ENCODE data around the gene FCRL4. TPM values are rescaled to one million over a fixed set of nuclear protein-coding genes. Genes with fewer than 3 reads are reported as not detected.

FCRL4 gene
- total and polyA plus RNA-seq, 4 donors: not detected

DNA sequence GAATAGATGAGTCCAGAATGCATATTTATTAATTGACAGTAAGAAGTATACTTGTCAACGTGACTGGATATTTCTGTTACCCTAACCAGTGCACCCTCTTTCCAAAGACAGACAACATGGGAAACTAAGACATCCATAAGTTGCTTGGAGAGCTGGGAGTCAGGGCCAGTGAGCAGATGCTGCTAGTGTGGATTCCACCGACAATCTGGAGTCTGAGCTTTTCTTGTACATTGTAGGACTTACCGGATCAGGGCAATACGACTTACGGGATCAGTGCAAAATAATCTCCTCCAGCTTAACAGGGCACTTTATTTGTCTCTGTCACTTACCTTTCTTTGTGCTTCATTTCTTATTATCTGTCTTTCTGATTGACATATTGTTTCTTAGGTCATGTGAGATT is 24.6 kb upstream of the FCRL4 start:
- Histone ChIP-seq H3K27ac (ENCODE audit: low read depth in 1 of 2, low read length in 2 of 2) (no peak overlapping the region), H3K4me3 (ENCODE audit: low read depth in 1 of 3, low read length in 3 of 3) (no peak overlapping the region), H3K9me3 (ENCODE audit: control insufficient read depth in 4 of 4, low read length in 3 of 4) (no peaks in the 10 kb centered on the region), H3K27me3 (ENCODE audit: control insufficient read depth in 4 of 4, insufficient read depth in 4 of 4, low read length in 3 of 4) (peaks cover 0 to 3% (median 1%) of the 10 kb centered on the region in 4 donors), H3K36me3 (ENCODE audit: control insufficient read depth in 4 of 4, insufficient read depth in 3 of 4, low read depth in 1 of 4, low read length in 3 of 4) (no peaks in the 10 kb centered on the region), H3K9ac (ENCODE audit: low read depth in 1 of 2, low read length in 2 of 2) (no peak overlapping the region), H3K4me1 (ENCODE audit: control insufficient read depth in 4 of 4, insufficient read depth in 4 of 4, low read length in 3 of 4) (no peaks in the 10 kb centered on the region)
- TF ChIP-seq HNF4A (conservative IDR thresholded peaks at IDR 0.05) (no peak), EGR1 (IDR thresholded peaks at IDR 0.05; ENCODE audit: low read depth in 2 of 2) (no peak), RXRA (IDR thresholded peaks at IDR 0.05) (no peak), GABPA (IDR thresholded peaks at IDR 0.05 in 1 of 2, conservative IDR thresholded peaks at IDR 0.05 in 1 of 2) (no peak), HNF4G (IDR thresholded peaks at IDR 0.05) (no peak), FOXA1 (IDR thresholded peaks at IDR 0.05) (no peak), NR2F2 (IDR thresholded peaks at IDR 0.05) (no peak)
- TF ChIP-seq, protein P1, sequence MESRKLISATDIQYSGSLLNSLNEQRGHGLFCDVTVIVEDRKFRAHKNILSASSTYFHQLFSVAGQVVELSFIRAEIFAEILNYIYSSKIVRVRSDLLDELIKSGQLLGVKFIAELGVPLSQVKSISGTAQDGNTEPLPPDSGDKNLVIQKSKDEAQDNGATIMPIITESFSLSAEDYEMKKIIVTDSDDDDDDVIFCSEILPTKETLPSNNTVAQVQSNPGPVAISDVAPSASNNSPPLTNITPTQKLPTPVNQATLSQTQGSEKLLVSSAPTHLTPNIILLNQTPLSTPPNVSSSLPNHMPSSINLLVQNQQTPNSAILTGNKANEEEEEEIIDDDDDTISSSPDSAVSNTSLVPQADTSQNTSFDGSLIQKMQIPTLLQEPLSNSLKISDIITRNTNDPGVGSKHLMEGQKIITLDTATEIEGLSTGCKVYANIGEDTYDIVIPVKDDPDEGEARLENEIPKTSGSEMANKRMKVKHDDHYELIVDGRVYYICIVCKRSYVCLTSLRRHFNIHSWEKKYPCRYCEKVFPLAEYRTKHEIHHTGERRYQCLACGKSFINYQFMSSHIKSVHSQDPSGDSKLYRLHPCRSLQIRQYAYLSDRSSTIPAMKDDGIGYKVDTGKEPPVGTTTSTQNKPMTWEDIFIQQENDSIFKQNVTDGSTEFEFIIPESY (IDR thresholded peaks at IDR 0.05): no peak
- TF ChIP-seq, protein P2, sequence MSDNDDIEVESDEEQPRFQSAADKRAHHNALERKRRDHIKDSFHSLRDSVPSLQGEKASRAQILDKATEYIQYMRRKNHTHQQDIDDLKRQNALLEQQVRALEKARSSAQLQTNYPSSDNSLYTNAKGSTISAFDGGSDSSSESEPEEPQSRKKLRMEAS (IDR thresholded peaks at IDR 0.05): no peak
- TF ChIP-seq, protein P3, sequence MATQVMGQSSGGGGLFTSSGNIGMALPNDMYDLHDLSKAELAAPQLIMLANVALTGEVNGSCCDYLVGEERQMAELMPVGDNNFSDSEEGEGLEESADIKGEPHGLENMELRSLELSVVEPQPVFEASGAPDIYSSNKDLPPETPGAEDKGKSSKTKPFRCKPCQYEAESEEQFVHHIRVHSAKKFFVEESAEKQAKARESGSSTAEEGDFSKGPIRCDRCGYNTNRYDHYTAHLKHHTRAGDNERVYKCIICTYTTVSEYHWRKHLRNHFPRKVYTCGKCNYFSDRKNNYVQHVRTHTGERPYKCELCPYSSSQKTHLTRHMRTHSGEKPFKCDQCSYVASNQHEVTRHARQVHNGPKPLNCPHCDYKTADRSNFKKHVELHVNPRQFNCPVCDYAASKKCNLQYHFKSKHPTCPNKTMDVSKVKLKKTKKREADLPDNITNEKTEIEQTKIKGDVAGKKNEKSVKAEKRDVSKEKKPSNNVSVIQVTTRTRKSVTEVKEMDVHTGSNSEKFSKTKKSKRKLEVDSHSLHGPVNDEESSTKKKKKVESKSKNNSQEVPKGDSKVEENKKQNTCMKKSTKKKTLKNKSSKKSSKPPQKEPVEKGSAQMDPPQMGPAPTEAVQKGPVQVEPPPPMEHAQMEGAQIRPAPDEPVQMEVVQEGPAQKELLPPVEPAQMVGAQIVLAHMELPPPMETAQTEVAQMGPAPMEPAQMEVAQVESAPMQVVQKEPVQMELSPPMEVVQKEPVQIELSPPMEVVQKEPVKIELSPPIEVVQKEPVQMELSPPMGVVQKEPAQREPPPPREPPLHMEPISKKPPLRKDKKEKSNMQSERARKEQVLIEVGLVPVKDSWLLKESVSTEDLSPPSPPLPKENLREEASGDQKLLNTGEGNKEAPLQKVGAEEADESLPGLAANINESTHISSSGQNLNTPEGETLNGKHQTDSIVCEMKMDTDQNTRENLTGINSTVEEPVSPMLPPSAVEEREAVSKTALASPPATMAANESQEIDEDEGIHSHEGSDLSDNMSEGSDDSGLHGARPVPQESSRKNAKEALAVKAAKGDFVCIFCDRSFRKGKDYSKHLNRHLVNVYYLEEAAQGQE (IDR thresholded peaks at IDR 0.05): no peak
- no peak for DNase-seq (ENCODE audit: low spot score)
- 77% methylated on average over 5 of the region's 5 CpGs for WGBS

DNA sequence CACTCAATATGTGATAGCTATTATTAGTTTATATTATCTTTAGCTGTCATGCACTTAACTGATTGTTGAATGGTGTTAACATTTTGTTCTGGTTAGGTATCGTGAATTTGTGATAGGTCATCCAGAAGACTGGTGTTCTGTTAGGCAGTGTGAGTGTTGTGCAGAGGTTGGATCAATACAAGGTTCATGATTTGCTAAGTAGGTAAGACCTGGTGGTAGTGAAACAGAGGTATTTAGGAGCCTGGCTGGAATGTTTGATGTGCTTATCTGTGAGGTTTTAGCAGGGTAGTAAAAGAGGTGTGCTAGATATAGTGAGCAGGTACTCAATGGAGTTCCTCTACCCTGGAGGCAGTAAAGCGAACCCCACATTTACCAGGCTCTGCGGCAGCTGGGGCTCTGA is 20.3 kb upstream of the FCRL4 start:
- DNase-seq (ENCODE audit: low spot score): no peak
- Histone ChIP-seq H3K9me3 (ENCODE audit: control insufficient read depth in 4 of 4, low read length in 3 of 4) (no peaks in the 10 kb centered on the region), H3K27ac (ENCODE audit: low read depth in 1 of 2, low read length in 2 of 2) (no peak overlapping the region), H3K36me3 (ENCODE audit: control insufficient read depth in 4 of 4, insufficient read depth in 3 of 4, low read depth in 1 of 4, low read length in 3 of 4) (no peaks in the 10 kb centered on the region), H3K4me1 (ENCODE audit: control insufficient read depth in 4 of 4, insufficient read depth in 4 of 4, low read length in 3 of 4) (no peaks in the 10 kb centered on the region), H3K9ac (ENCODE audit: low read depth in 1 of 2, low read length in 2 of 2) (no peak overlapping the region), H3K27me3 (ENCODE audit: control insufficient read depth in 4 of 4, insufficient read depth in 4 of 4, low read length in 3 of 4) (peaks cover 0 to 3% (median 0%) of the 10 kb centered on the region in 4 donors), H3K4me3 (ENCODE audit: low read depth in 1 of 3, low read length in 3 of 3) (no peak overlapping the region)
- TF ChIP-seq HNF4G (IDR thresholded peaks at IDR 0.05) (no peak), TAF1 (conservative IDR thresholded peaks at IDR 0.05) (no peak), HNF4A (conservative IDR thresholded peaks at IDR 0.05) (no peak)
- TF ChIP-seq, protein P4, sequence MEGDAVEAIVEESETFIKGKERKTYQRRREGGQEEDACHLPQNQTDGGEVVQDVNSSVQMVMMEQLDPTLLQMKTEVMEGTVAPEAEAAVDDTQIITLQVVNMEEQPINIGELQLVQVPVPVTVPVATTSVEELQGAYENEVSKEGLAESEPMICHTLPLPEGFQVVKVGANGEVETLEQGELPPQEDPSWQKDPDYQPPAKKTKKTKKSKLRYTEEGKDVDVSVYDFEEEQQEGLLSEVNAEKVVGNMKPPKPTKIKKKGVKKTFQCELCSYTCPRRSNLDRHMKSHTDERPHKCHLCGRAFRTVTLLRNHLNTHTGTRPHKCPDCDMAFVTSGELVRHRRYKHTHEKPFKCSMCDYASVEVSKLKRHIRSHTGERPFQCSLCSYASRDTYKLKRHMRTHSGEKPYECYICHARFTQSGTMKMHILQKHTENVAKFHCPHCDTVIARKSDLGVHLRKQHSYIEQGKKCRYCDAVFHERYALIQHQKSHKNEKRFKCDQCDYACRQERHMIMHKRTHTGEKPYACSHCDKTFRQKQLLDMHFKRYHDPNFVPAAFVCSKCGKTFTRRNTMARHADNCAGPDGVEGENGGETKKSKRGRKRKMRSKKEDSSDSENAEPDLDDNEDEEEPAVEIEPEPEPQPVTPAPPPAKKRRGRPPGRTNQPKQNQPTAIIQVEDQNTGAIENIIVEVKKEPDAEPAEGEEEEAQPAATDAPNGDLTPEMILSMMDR (IDR thresholded peaks at IDR 0.05; ENCODE audit: low read depth, low read length, missing input control): no peak
- WGBS: 64% methylated on average over 3 of the region's 3 CpGs
